Measurements from ENCODE around the gene PLET1.

Gene PLET1

GRCh38 chr11:112288021-112288420, 27.4 kb upstream of the PLET1 start:
- Histone ChIP-seq H3K4me1 (ENCODE audit: insufficient read depth, low read length) (peaks cover 13% of the 10 kb centered on the region), H3K4me2 (ENCODE audit: insufficient read depth, low read length) (no peak overlapping the region), H3K9ac (ENCODE audit: low read depth, low read length) (no peak overlapping the region), H4K20me1 (ENCODE audit: insufficient read depth, low read length) (no peaks in the 10 kb centered on the region), H3K36me3 (ENCODE audit: insufficient read depth, low read length) (no peaks in the 10 kb centered on the region), H2AFZ (ENCODE audit: low read depth, low read length) (no peak overlapping the region), H3K9me3 (ENCODE audit: insufficient read depth, low read length, severe bottlenecking) (no peaks in the 10 kb centered on the region), H3K27me3 (ENCODE audit: insufficient read depth, low read length, poor library complexity) (peaks cover 3% of the 10 kb centered on the region), H3K4me3 (ENCODE audit: low read depth in 1 of 2, low read length in 2 of 2) (no peak overlapping the region), H3K27ac (ENCODE audit: low read length) (no peak overlapping the region), H3K79me2 (ENCODE audit: insufficient read depth, low read length) (no peaks in the 10 kb centered on the region)
- ATAC-seq (ENCODE audit: insufficient read depth, low read depth): no peak
- TF ChIP-seq CTCF (IDR thresholded peaks at IDR 0.05; ENCODE audit: borderline replicate concordance, extremely low read depth, low read length, poor library complexity, severe bottlenecking) (no peak), EZH2 (IDR thresholded peaks at IDR 0.05; ENCODE audit: borderline replicate concordance, low read depth, low read length, severe bottlenecking) (no peak)
- no peak for DNase-seq

DNA sequence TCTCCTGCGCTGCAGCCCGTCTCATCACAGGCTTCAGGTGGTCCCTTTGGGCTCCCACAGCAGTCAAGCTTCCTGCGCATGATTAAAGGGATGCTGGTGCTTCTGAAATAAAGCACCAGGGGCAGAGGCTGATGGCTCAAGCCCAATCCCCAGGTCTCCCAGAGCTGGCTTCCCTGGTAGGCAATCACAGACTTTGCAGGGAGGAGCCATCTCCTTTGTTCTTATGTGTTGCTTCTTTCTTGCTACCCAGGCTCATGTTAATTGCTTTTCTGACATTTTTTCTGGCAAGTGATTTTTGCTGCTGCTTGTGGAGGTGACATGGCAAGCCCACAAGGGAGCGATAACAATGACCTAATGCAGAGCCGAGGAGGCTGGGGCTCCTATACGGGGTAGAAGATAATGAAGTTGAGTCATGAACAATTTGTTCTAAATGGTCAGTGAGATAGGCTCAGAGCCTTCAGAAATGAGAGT, 25.2 kb upstream of the PLET1 start:
- H3K9ac ChIP-seq (ENCODE audit: low read depth, low read length): no peak overlapping the region
- H3K27ac ChIP-seq (ENCODE audit: low read length): no peak overlapping the region

DNA sequence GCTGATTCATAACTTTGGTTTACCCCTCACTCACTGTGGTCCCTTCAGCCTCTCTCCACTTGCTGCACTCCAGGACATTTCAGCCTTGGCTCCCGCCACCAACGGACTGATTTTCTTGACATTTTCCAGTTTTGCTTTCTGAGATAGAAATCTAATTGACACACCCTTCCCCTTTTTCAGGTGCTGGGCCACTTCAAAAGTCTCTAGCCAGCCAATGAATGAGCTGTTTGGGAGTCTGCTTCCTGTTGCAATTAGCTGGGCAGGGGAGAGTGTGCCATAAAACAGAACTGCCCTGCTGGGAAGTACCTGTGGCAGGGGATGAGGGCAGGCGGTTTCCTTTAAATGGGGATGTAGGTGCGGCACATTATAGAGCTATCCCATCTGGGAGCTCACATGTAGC, 21.1 kb upstream of the PLET1 start:
- Histone ChIP-seq H3K27ac (ENCODE audit: low read length) (no peak overlapping the region), H4K20me1 (ENCODE audit: insufficient read depth, low read length) (no peaks in the 10 kb centered on the region), H3K4me2 (ENCODE audit: insufficient read depth, low read length) (no peak overlapping the region), H3K79me2 (ENCODE audit: insufficient read depth, low read length) (no peaks in the 10 kb centered on the region), H3K36me3 (ENCODE audit: insufficient read depth, low read length) (no peaks in the 10 kb centered on the region), H3K9ac (ENCODE audit: low read depth, low read length) (no peak overlapping the region), H3K4me1 (ENCODE audit: insufficient read depth, low read length) (peaks cover 10% of the 10 kb centered on the region), H3K9me3 (ENCODE audit: insufficient read depth, low read length, severe bottlenecking) (no peaks in the 10 kb centered on the region), H3K27me3 (ENCODE audit: insufficient read depth, low read length, poor library complexity) (no peaks in the 10 kb centered on the region), H3K4me3 (ENCODE audit: low read depth in 1 of 2, low read length in 2 of 2) (no peak overlapping the region), H2AFZ (ENCODE audit: low read depth, low read length) (no peak overlapping the region)
- no peak for TF ChIP-seq CTCF (IDR thresholded peaks at IDR 0.05; ENCODE audit: borderline replicate concordance, extremely low read depth, low read length, poor library complexity, severe bottlenecking)
- TF ChIP-seq EZH2 (IDR thresholded peaks at IDR 0.05; ENCODE audit: borderline replicate concordance, low read depth, low read length, severe bottlenecking): no peak
- no peak for DNase-seq
- ATAC-seq (ENCODE audit: insufficient read depth, low read depth): no peak

More for the DNA sequence above, 25.2 kb upstream of the PLET1 start:
- Histone ChIP-seq H2AFZ (ENCODE audit: low read depth, low read length) (no peak overlapping the region), H3K4me3 (ENCODE audit: low read depth in 1 of 2, low read length in 2 of 2) (no peak overlapping the region), H3K27me3 (ENCODE audit: insufficient read depth, low read length, poor library complexity) (peaks cover 3% of the 10 kb centered on the region), H3K36me3 (ENCODE audit: insufficient read depth, low read length) (no peaks in the 10 kb centered on the region), H4K20me1 (ENCODE audit: insufficient read depth, low read length) (no peaks in the 10 kb centered on the region), H3K79me2 (ENCODE audit: insufficient read depth, low read length) (no peaks in the 10 kb centered on the region), H3K9me3 (ENCODE audit: insufficient read depth, low read length, severe bottlenecking) (no peaks in the 10 kb centered on the region), H3K4me2 (ENCODE audit: insufficient read depth, low read length) (no peak overlapping the region), H3K4me1 (ENCODE audit: insufficient read depth, low read length) (peaks cover 13% of the 10 kb centered on the region)
- ATAC-seq (ENCODE audit: insufficient read depth, low read depth) (no peak), DNase-seq (no peak)
- TF ChIP-seq CTCF (IDR thresholded peaks at IDR 0.05; ENCODE audit: borderline replicate concordance, extremely low read depth, low read length, poor library complexity, severe bottlenecking): no peak
- no peak for TF ChIP-seq EZH2 (IDR thresholded peaks at IDR 0.05; ENCODE audit: borderline replicate concordance, low read depth, low read length, severe bottlenecking)

Measured in DND-41 (cell line).